ENCODE results near the gene ACTA1.

GRCh38 chr1:229445828-229446227 is 11.9 kb upstream of the ACTA1 start:
- TF ChIP-seq CTCF (IDR thresholded peaks at IDR 0.05; ENCODE audit: poor library complexity) (no peak), EZH2 (IDR thresholded peaks at IDR 0.05; ENCODE audit: borderline replicate concordance) (no peak)

All from hepatocyte (in vitro differentiated cells).